HG02678 (cell line): Measurements from ENCODE around the gene CEACAM6.
"Not testable (repeated sequence)": the region's sequence is repeated elsewhere in the genome, so short reads cannot be mapped to it uniquely, and the experiment has no call there.

Experiments
- ATAC-seq: cut with Tn5 transposase; IDR thresholded peaks from one replicate; pipeline ENCODE4 v1.9.1; 2021; ENCODE audit warnings: mild to moderate bottlenecking, moderate library complexity; ENCODE audit not compliant: unreplicated experiment

Gene CEACAM6

GRCh38 chr19:41746593-41747227 lies 8.6 kb upstream of the CEACAM6 start:
- ATAC-seq, result no peak

- no peak for ATAC-seq
These were observed 7.3 kb upstream of the CEACAM6 start for GRCh38 chr19:41748012-41748411.

- ATAC-seq, result not testable (repeated sequence)
These were observed 4.8 kb upstream of the CEACAM6 start for GRCh38 chr19:41750248-41751134.

GRCh38 chr19:41753159-41753558 lies 2.2 kb upstream of the CEACAM6 start:
- no peak for ATAC-seq

GRCh38 chr19:41753936-41754529 lies 1.3 kb upstream of the CEACAM6 start:
- no peak for ATAC-seq

- ATAC-seq, result no peak
These were observed 3.5 kb downstream of the CEACAM6 start for GRCh38 chr19:41758846-41759245.

GRCh38 chr19:41767115-41767514 lies 11.8 kb downstream of the CEACAM6 start:
- ATAC-seq, result no peak

GRCh38 chr19:41768105-41768504 lies 12.8 kb downstream of the CEACAM6 start:
- ATAC-seq, result not testable (repeated sequence)

GRCh38 chr19:41769608-41770007 lies 14.3 kb downstream of the CEACAM6 start:
- ATAC-seq, result no peak

- no peak for ATAC-seq
These were observed 16.1 kb downstream of the CEACAM6 start for GRCh38 chr19:41771410-41771809.

GRCh38 chr19:41774515-41774980 lies 19.2 kb downstream of the CEACAM6 start:
- ATAC-seq, result no peak

GRCh38 chr19:41776700-41777099 lies 21.4 kb downstream of the CEACAM6 start:
- ATAC-seq, result no peak

- no peak for ATAC-seq
These were observed 28.3 kb downstream of the CEACAM6 start for GRCh38 chr19:41783612-41784011.

- no peak for ATAC-seq
These were observed 29.0 kb downstream of the CEACAM6 start for GRCh38 chr19:41784312-41784711.

- ATAC-seq, result no peak
These were observed 29.4 kb downstream of the CEACAM6 start for GRCh38 chr19:41784743-41785142.

GRCh38 chr19:41785653-41786052 lies 30.3 kb downstream of the CEACAM6 start:
- no peak for ATAC-seq

- no peak for ATAC-seq
These were observed 31.7 kb downstream of the CEACAM6 start for GRCh38 chr19:41787055-41787454.

GRCh38 chr19:41788518-41788917 lies 33.2 kb downstream of the CEACAM6 start:
- not testable (repeated sequence) for ATAC-seq

GRCh38 chr19:41789053-41789452 lies 33.7 kb downstream of the CEACAM6 start:
- ATAC-seq, result not testable (repeated sequence)

GRCh38 chr19:41792513-41793413 lies 37.4 kb downstream of the CEACAM6 start:
- no peak for ATAC-seq

GRCh38 chr19:41793414-41793727 lies 38.0 kb downstream of the CEACAM6 start:
- ATAC-seq, result no peak
